SU-DHL-6 (cell line): ENCODE measurements around the gene LPGAT1.

Experiments used
- EZH2phosphoT487 ChIP-seq: fragments of 200-600 bp; sonication (generic), shearing (Covaris generic); conservative IDR thresholded peaks from 2 replicates; pipeline ENCODE4 v1.6.1; 2018; ENCODE audit warnings: mild to moderate bottlenecking, antibody characterized with exemption, low read length, moderate library complexity, mixed read lengths
- TF ChIP-seq, protein P1 (sequence below): fragments of 200-600 bp; sonication (generic); IDR thresholded peaks from one replicate; pipeline ENCODE4 v1.5.1; 2017; ENCODE audit warnings: antibody characterized with exemption, mild to moderate bottlenecking, low read length, moderate library complexity; ENCODE audit not compliant: insufficient read depth, poor library complexity, severe bottlenecking

DNA sequence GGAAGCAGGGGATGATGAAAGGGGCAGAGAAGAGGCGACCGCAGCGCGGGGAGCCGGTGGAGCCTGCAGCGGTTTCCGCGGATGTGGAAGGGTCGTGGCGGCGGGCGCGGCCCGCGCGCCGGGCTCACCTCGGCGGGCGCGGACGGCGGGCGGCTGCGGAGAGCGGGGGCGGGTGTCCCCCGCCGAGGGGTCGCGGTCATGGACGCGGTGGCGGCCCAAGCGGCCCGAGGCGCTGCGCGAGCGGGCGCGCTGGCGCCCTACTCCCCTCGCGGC is 572 bp downstream of the LPGAT1 start:
- TF ChIP-seq, protein P1, sequence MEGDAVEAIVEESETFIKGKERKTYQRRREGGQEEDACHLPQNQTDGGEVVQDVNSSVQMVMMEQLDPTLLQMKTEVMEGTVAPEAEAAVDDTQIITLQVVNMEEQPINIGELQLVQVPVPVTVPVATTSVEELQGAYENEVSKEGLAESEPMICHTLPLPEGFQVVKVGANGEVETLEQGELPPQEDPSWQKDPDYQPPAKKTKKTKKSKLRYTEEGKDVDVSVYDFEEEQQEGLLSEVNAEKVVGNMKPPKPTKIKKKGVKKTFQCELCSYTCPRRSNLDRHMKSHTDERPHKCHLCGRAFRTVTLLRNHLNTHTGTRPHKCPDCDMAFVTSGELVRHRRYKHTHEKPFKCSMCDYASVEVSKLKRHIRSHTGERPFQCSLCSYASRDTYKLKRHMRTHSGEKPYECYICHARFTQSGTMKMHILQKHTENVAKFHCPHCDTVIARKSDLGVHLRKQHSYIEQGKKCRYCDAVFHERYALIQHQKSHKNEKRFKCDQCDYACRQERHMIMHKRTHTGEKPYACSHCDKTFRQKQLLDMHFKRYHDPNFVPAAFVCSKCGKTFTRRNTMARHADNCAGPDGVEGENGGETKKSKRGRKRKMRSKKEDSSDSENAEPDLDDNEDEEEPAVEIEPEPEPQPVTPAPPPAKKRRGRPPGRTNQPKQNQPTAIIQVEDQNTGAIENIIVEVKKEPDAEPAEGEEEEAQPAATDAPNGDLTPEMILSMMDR: no peak
- TF ChIP-seq EZH2phosphoT487: no peak
